Naive thymus-derived CD4-positive, alpha-beta T cell (primary cell): ENCODE measurements around the gene MRGPRF. TPM values are rescaled to one million over a fixed set of nuclear protein-coding genes. Genes with fewer than 3 reads are reported as not detected.

Experiments
- ATAC-seq: fragments of 150-1000 bp; cut with Tn5 transposase; 2 replicates; pipeline ENCODE4 v1.10.0; 2021; ENCODE audit warnings: mild to moderate bottlenecking, moderate library complexity
- CTCF ChIA-PET: fragments of 350-600 bp; sonication (Branson Sonifier 250); formaldehyde crosslinking; loops from one replicate; lab custom pipeline; 2021; ENCODE audit warnings: antibody characterized with exemption; lab: Charles Lee
- POLR2A ChIA-PET: fragments of 350-600 bp; sonication (Branson Sonifier 250); formaldehyde crosslinking; loops from one replicate; lab custom pipeline; 2021; ENCODE audit warnings: antibody characterized with exemption, inconsistent platforms; lab: Charles Lee
- DNase-seq, 9 donors: peaks; one replicate each; pipeline versions ENCODE4 v3.0.0 to v3.0.0-alpha.2; 2020 to 2022; ENCODE audit warnings: mixed read lengths in 1 of 9
- H3K27ac ChIP-seq: one replicate; pipeline ENCODE4 v1.7.0; 2013; ENCODE audit warnings: mild to moderate bottlenecking, low read depth, low read length, moderate library complexity
- H3K27me3 ChIP-seq, 2 donors: one replicate each; pipeline ENCODE4 v1.7.0; 2013; ENCODE audit warnings: low read length in 2 of 2, mild to moderate bottlenecking in 2 of 2, moderate library complexity in 2 of 2; ENCODE audit not compliant: control insufficient read depth in 2 of 2, insufficient read depth in 2 of 2
- H3K36me3 ChIP-seq, 3 experiments: 1 replicate in 2 of 3; 2 replicates in 1 of 3; pipeline ENCODE4 v1.7.0; 2013; ENCODE audit warnings: low read length in 3 of 3, mild to moderate bottlenecking in 3 of 3, moderate library complexity in 1 of 3; ENCODE audit not compliant: insufficient read depth in 3 of 3, control insufficient read depth in 2 of 3
- H3K4me1 ChIP-seq, 2 donors: one replicate each; pipeline ENCODE4 v1.7.0; 2013; ENCODE audit warnings: low read length in 2 of 2, mild to moderate bottlenecking in 2 of 2, moderate library complexity in 1 of 2; ENCODE audit not compliant: control insufficient read depth in 2 of 2, insufficient read depth in 2 of 2
- H3K4me3 ChIP-seq: 2 replicates; pipeline ENCODE4 v1.7.0; 2013; ENCODE audit warnings: mild to moderate bottlenecking, low read length
- H3K9me3 ChIP-seq, 3 experiments: 1 replicate in 2 of 3; 2 replicates in 1 of 3; pipeline ENCODE4 v1.7.0; 2013; ENCODE audit warnings: low read length in 3 of 3; ENCODE audit not compliant: control insufficient read depth in 2 of 3
- H3K27ac Mint-ChIP-seq, 9 donors: one replicate each; pipeline ENCODE4 v1.8.0; 2020 to 2022; ENCODE audit warnings: mixed read lengths in 9 of 9, mild to moderate bottlenecking in 8 of 9, moderate library complexity in 5 of 9, inconsistent platforms in 2 of 9
- H3K27me3 Mint-ChIP-seq, 5 donors: one replicate each; pipeline ENCODE4 v1.8.0; 2021 to 2022; ENCODE audit warnings: mixed read lengths in 5 of 5, mild to moderate bottlenecking in 1 of 5
- H3K36me3 Mint-ChIP-seq, 5 donors: one replicate each; pipeline ENCODE4 v1.8.0; 2020 to 2022; ENCODE audit warnings: mixed read lengths in 5 of 5, mild to moderate bottlenecking in 3 of 5, inconsistent platforms in 1 of 5
- H3K4me1 Mint-ChIP-seq, 7 donors: one replicate each; pipeline ENCODE4 v1.8.0; 2020 to 2022; ENCODE audit warnings: mixed read lengths in 7 of 7, mild to moderate bottlenecking in 3 of 7, inconsistent platforms in 1 of 7
- H3K4me3 Mint-ChIP-seq, 10 donors: one replicate each; pipeline ENCODE4 v1.8.0; 2020 to 2022; ENCODE audit warnings: mild to moderate bottlenecking in 10 of 10, mixed read lengths in 10 of 10, moderate library complexity in 6 of 10, inconsistent platforms in 2 of 10
- H3K9me3 Mint-ChIP-seq, 11 donors: one replicate each; pipeline ENCODE4 v1.8.0; 2020 to 2022; ENCODE audit warnings: mixed read lengths in 11 of 11, mild to moderate bottlenecking in 4 of 11, inconsistent platforms in 1 of 11, moderate library complexity in 1 of 11
- intact Hi-C, 2 donors: fragments of 100-400 bp; cut with micrococcal nuclease; formaldehyde crosslinking; loops; one replicate each; pipeline ENCODE4 v1.15.1; 2023
- polyA plus RNA-seq, 2 donors: library from polyadenylated mRNA; unstranded; fragments of 300-500 nt; fragmentation: Illumina TruSeq; gene quantifications; one replicate each; pipeline ENCODE4 v1.2.3, GENCODE V29; 2021
- total RNA-seq, 6 experiments: library from RNA in 5 of 6; stranded (reverse) in 5 of 6; gene quantifications; 1 replicate in 5 of 6; 2 replicates in 1 of 6; pipeline ENCODE4 v1.2.3 and lab custom pipeline; 2021 to 2026

Gene MRGPRF
- total and polyA plus RNA-seq, 7 experiments from 2014 or later: not detected

DNA sequence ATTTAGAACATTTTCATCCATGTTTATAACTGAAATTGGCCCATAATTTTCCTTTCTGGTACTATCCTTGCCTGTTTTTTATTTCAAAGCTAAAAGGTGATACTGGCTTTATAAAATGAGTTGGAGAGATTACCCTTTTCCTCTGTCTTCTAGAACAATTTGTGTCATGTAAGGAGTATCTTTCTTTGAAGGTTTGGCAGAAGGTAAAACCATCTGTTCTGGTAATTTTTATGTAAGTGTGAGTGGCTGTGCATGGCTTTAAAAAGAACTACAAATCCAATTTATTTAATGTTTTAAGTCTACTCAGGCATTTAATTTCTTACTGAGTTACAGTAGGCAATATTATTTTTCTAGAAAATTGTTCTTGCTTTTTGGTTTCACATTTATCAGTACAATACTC lies 24.6 kb downstream of the MRGPRF start:
- no peaks in the 10 kb centered on the region for H3K4me1 Mint-ChIP-seq
- DNase-seq: no peak
- Histone ChIP-seq H3K36me3 (no peaks in the 10 kb centered on the region), H3K4me1 (no peaks in the 10 kb centered on the region), H3K27ac (no peak overlapping the region), H3K9me3 (no peaks in the 10 kb centered on the region), H3K4me3 (no peak overlapping the region), H3K27me3 (no peaks in the 10 kb centered on the region)
- H3K4me3 Mint-ChIP-seq: no peak overlapping the region
- ChIA-PET CTCF (no interaction called here), POLR2A (no interaction called here)
- peaks cover 0 to 15% (median 11%) of the 10 kb centered on the region in 11 donors for H3K9me3 Mint-ChIP-seq
- H3K27me3 Mint-ChIP-seq: peaks cover 7 to 42% (median 34%) of the 10 kb centered on the region in 5 donors
- peaks cover 0 to 15% (median 10%) of the 10 kb centered on the region in 5 donors for H3K36me3 Mint-ChIP-seq
- no peak overlapping the region for H3K27ac Mint-ChIP-seq
- intact Hi-C loops: no loop called here
- no peak for ATAC-seq

DNA sequence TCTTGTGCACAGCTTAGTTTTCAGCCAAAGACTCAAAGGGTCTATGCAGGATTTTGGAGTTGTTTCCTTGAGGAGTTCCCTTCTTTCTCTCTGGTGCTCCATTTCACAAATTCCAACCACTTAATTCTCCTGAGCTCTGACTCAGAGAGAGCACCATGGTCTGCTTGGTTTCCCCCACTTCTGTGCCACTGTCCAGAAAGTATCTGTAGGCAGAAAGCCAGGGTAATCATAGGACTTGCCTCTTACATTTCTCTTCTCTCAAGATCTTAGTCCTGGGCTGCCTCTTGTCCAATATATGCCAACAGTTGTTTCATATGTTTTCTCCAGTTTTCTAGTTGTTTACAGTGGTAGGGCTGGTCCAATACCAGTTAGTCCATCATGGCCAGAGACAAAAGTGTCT lies 25.8 kb downstream of the MRGPRF start:
- Mint-ChIP-seq H3K27me3 (peaks cover 4 to 39% (median 24%) of the 10 kb centered on the region in 5 donors), H3K36me3 (peaks cover 0 to 15% (median 10%) of the 10 kb centered on the region in 5 donors), H3K4me1 (no peaks in the 10 kb centered on the region), H3K4me3 (no peak overlapping the region), H3K27ac (no peak overlapping the region), H3K9me3 (peaks cover 0 to 24% (median 11%) of the 10 kb centered on the region in 11 donors)
- Histone ChIP-seq H3K9me3 (no peaks in the 10 kb centered on the region), H3K36me3 (no peaks in the 10 kb centered on the region), H3K27me3 (no peaks in the 10 kb centered on the region), H3K4me3 (no peak overlapping the region), H3K27ac (no peak overlapping the region), H3K4me1 (no peaks in the 10 kb centered on the region)
- ATAC-seq: no peak
- intact Hi-C loops: no loop called here
- ChIA-PET POLR2A (no interaction called here), CTCF (no interaction called here)
- DNase-seq: no peak

DNA sequence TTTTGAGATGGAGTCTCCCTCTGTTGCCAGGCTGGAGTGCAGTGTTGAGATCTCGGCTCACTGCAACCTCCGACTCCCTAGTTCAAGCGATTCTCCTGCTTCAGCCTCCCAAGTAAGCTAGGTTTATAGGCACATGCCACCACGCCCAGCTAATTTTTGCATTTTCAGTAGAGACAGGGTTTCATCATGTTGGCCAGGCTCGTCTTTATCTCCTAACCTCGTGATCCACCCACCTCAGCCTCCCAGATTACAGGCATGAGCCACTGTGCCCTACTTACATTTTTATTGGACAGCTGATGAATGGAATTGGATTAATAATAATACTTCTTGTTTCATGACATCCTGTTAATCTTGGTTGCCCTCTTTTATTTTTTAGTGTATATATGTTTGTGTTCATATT lies 29.2 kb downstream of the MRGPRF start:
- Histone ChIP-seq H3K36me3 (no peaks in the 10 kb centered on the region), H3K9me3 (peaks cover 0 to 3% (median 0%) of the 10 kb centered on the region in 3 experiments), H3K27ac (no peak overlapping the region), H3K4me3 (no peak overlapping the region), H3K4me1 (no peaks in the 10 kb centered on the region), H3K27me3 (no peaks in the 10 kb centered on the region)
- ATAC-seq: no peak
- Mint-ChIP-seq H3K27me3 (peaks cover 6 to 32% (median 22%) of the 10 kb centered on the region in 5 donors), H3K9me3 (peaks cover 0 to 30% (median 13%) of the 10 kb centered on the region in 11 donors), H3K36me3 (peaks cover 0 to 17% (median 10%) of the 10 kb centered on the region in 5 donors), H3K4me1 (no peaks in the 10 kb centered on the region), H3K4me3 (no peak overlapping the region), H3K27ac (no peak overlapping the region)
- ChIA-PET POLR2A (no interaction called here), CTCF (no interaction called here)
- no peak for DNase-seq
- intact Hi-C loops: no loop called here

DNA sequence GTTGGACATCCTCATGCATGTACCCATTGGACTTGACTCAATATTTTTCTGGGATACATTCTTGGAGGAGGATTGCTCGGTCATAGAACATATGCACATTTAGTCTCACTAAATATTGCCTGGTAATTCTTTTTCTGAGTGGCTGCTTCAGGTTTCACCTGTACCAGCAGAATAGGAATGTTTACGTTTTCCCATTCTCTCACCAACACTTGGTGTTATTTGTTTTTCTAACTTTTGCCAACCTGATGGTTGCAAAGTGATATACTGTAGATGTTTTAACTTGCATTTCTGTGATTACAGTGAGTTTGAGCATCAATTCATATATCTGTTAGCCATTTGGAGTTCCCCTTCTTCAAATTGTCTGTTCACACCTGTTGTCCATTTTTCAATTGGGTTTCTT lies 30.9 kb downstream of the MRGPRF start:
- Mint-ChIP-seq H3K36me3 (peaks cover 0 to 12% (median 7%) of the 10 kb centered on the region in 5 donors), H3K4me3 (no peak overlapping the region)
- POLR2A ChIA-PET: interaction anchor here (0.7 kb wide), 1 partner anchor 240 kb away, joined by 3 read pairs; no protein-coding TSS in a partner anchor

DNA sequence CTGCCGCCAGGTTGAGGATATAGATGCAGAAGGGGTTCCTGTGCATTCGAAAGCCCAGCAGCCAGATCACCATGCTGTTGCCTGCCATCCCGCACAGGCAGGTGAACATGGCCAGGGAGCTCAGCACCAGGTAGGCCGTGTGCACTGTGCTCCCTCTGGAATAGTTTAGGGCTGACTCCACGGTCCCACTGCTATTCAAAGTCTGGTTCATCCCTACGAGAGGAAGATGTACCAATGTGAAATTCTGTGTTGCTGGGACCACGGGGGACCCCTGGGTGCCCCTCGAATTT lies 32.3 kb downstream of the MRGPRF start, which contains the start of gene MRGPRD:
TSS of gene MRGPRD (minus strand) at position 211 of the 290 bp plus-strand sequence. CDS start at position 211, 0 bp downstream.
- Mint-ChIP-seq H3K4me3 (no peak within 1 kb of the TSS), H3K36me3 (peaks cover 0 to 3% (median 0%) of the 10 kb centered on the region in 5 donors), H3K4me1 (no peaks in the 10 kb centered on the region), H3K9me3 (peaks cover 0 to 14% (median 4%) of the 10 kb centered on the region in 11 donors), H3K27ac (no peak within 1 kb of the TSS), H3K27me3 (peaks cover 0 to 13% (median 6%) of the 10 kb centered on the region in 5 donors)
- intact Hi-C loops: no loop called here
- POLR2A ChIA-PET: no interaction called here
- DNase-seq: no peak
- Histone ChIP-seq H3K4me1 (no peaks in the 10 kb centered on the region), H3K4me3 (no peak within 1 kb of the TSS), H3K9me3 (peaks cover 0 to 3% (median 0%) of the 10 kb centered on the region in 3 experiments), H3K27me3 (no peaks in the 10 kb centered on the region), H3K27ac (no peak within 1 kb of the TSS), H3K36me3 (no peaks in the 10 kb centered on the region)
- CTCF ChIA-PET: no interaction called here
- no peak for ATAC-seq

More for the DNA sequence above, 30.9 kb downstream of the MRGPRF start:
- H3K27me3 ChIP-seq: no peaks in the 10 kb centered on the region
- H3K4me1 ChIP-seq: no peaks in the 10 kb centered on the region
- H3K9me3 ChIP-seq: peaks cover 0 to 3% (median 0%) of the 10 kb centered on the region in 3 experiments
- H3K4me1 Mint-ChIP-seq: no peaks in the 10 kb centered on the region
- H3K27ac ChIP-seq: no peak overlapping the region
- no peak overlapping the region for H3K4me3 ChIP-seq
- H3K27ac Mint-ChIP-seq: no peak overlapping the region
- CTCF ChIA-PET: no interaction called here
- intact Hi-C loops: no loop called here
- H3K27me3 Mint-ChIP-seq: peaks cover 6 to 23% (median 14%) of the 10 kb centered on the region in 5 donors
- DNase-seq (no peak), ATAC-seq (no peak)
- H3K9me3 Mint-ChIP-seq: peaks cover 0 to 25% (median 10%) of the 10 kb centered on the region in 11 donors
- H3K36me3 ChIP-seq: no peaks in the 10 kb centered on the region

DNA sequence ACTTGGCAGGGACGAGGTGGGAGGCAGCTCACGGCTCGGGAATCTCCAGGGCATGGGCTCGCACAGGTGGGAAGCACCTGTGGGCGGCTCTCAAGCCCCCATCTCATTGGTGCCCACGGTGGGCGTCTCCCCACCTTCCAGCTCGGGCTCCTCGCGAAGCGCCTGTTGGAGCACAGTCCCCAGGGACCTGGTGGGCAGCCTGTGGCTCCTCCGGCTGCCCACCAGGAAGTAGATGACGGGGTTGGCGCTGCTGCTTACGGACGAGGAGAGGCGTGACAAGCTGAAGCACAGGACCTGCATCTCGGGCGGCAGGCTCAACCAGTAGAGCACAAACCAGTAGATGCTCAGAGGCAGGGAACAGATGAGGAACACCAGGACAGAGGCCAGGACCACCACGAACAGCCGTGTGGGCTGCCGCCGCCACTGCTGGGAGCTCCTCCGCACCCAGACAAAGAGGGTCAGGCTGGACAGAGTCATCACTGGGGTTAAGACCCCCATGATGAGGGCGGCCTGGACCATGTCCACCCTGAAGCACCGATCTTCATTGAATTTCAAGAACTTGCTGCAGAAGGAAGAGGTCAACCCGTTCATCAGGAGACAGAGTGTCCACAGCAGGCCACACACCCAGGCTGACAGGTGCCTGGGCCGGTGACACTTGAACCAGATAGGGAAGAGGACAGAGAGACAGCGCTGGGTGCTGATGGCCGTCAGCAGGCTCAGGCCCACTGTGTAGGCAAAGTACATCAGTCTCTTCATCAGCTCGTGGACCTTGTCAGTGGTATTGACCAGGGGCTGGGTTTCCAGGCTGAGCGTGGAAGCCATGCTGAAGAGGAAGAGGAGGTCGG lies 32.9 kb downstream of the MRGPRF start:
- no peak overlapping the region for H3K27ac Mint-ChIP-seq
- Histone ChIP-seq H3K9me3 (peaks cover 0 to 3% (median 0%) of the 10 kb centered on the region in 3 experiments), H3K27me3 (no peaks in the 10 kb centered on the region), H3K36me3 (no peaks in the 10 kb centered on the region), H3K27ac (no peak overlapping the region), H3K4me1 (no peaks in the 10 kb centered on the region), H3K4me3 (no peak overlapping the region)
- DNase-seq (no peak), ATAC-seq (no peak)
- H3K36me3 Mint-ChIP-seq: peaks cover 0 to 3% (median 0%) of the 10 kb centered on the region in 5 donors
- intact Hi-C loops: no loop called here
- peaks cover 0 to 10% (median 6%) of the 10 kb centered on the region in 5 donors for H3K27me3 Mint-ChIP-seq
- no peak overlapping the region for H3K4me3 Mint-ChIP-seq
- ChIA-PET POLR2A (no interaction called here), CTCF (no interaction called here)
- H3K4me1 Mint-ChIP-seq: no peaks in the 10 kb centered on the region
- H3K9me3 Mint-ChIP-seq: peaks cover 0 to 14% (median 4%) of the 10 kb centered on the region in 11 donors
